Ishikawa (cell line): ENCODE measurements around the gene PRKCH.

ENCODE experiments used
- CREB1 ChIP-seq: IDR thresholded peaks from 2 replicates; pipeline ENCODE4 v1.6.1; 2012; ENCODE audit warnings: low read depth
- EP300 ChIP-seq: IDR thresholded peaks from 2 replicates; pipeline ENCODE4 v1.6.1; 2012; ENCODE audit warnings: borderline replicate concordance
- NFIC ChIP-seq: IDR thresholded peaks from 2 replicates; pipeline ENCODE4 v1.6.1; 2012
- TEAD4 ChIP-seq: IDR thresholded peaks from 2 replicates; pipeline ENCODE4 v1.6.1; 2012
- YY1 ChIP-seq: IDR thresholded peaks from 2 replicates; pipeline ENCODE4 v1.6.1; 2012; ENCODE audit warnings: low read depth
- TF ChIP-seq, protein P1 (sequence below): IDR thresholded peaks from 2 replicates; pipeline ENCODE4 v1.6.1; 2012; ENCODE audit warnings: low read depth, mild to moderate bottlenecking
- TF ChIP-seq, protein P2 (sequence below): IDR thresholded peaks from 2 replicates; pipeline ENCODE4 v1.6.1; 2012

GRCh38 chr14:61556455-61556854 is 235.1 kb downstream of the PRKCH start:
- TF ChIP-seq, protein P1, sequence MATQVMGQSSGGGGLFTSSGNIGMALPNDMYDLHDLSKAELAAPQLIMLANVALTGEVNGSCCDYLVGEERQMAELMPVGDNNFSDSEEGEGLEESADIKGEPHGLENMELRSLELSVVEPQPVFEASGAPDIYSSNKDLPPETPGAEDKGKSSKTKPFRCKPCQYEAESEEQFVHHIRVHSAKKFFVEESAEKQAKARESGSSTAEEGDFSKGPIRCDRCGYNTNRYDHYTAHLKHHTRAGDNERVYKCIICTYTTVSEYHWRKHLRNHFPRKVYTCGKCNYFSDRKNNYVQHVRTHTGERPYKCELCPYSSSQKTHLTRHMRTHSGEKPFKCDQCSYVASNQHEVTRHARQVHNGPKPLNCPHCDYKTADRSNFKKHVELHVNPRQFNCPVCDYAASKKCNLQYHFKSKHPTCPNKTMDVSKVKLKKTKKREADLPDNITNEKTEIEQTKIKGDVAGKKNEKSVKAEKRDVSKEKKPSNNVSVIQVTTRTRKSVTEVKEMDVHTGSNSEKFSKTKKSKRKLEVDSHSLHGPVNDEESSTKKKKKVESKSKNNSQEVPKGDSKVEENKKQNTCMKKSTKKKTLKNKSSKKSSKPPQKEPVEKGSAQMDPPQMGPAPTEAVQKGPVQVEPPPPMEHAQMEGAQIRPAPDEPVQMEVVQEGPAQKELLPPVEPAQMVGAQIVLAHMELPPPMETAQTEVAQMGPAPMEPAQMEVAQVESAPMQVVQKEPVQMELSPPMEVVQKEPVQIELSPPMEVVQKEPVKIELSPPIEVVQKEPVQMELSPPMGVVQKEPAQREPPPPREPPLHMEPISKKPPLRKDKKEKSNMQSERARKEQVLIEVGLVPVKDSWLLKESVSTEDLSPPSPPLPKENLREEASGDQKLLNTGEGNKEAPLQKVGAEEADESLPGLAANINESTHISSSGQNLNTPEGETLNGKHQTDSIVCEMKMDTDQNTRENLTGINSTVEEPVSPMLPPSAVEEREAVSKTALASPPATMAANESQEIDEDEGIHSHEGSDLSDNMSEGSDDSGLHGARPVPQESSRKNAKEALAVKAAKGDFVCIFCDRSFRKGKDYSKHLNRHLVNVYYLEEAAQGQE, result no peak
- TF ChIP-seq, protein P2, sequence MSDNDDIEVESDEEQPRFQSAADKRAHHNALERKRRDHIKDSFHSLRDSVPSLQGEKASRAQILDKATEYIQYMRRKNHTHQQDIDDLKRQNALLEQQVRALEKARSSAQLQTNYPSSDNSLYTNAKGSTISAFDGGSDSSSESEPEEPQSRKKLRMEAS, result no peak
- TF ChIP-seq EP300 (no peak), YY1 (no peak), TEAD4 (no peak), CREB1 (no peak), NFIC (no peak)
